Natural killer cell (primary cell): ENCODE results near the gene MEOX2. TPM values are rescaled to one million over a fixed set of nuclear protein-coding genes. Genes with fewer than 3 reads are reported as not detected.

Experiments
- total RNA-seq, 4 donors: library from RNA; stranded (reverse); fragments of 120-200 nt in 1 of 4; gene quantifications; one replicate each; pipeline versions ENCODE4 v1.2.3 to v1.2.4, GENCODE V29; 2013 to 2022

MEOX2 gene
- total RNA-seq, 3 donors from 2014 or later (not counting 1 experiment from before 2014, with no cell fraction given) = not detected

Other genes with a start within 250 kb of the MEOX2 start
- gene AGMO, start 124.7 kb downstream of the MEOX2 start, total RNA-seq = not detected